ENCODE results near the gene KCNJ12. TPM values are rescaled to one million over a fixed set of nuclear protein-coding genes. Genes with fewer than 3 reads are reported as not detected.
A peak's percentile ranks its signal among the peaks of the same experiment; 100 is the strongest.
"Not testable (repeated sequence)": the region's sequence is repeated elsewhere in the genome, so short reads cannot be mapped to it uniquely, and the experiment has no call there.

The KCNJ12 gene
- total RNA-seq, 1 donor: 14.5 TPM

GRCh38 chr17:21404539-21404938, 28.4 kb downstream of the KCNJ12 start:
- DNase-seq (ENCODE audit: low read depth in 2 of 3, low spot score in 2 of 3): not testable (repeated sequence)

GRCh38 chr17:21404956-21405731, 29.0 kb downstream of the KCNJ12 start:
- peak in 1 of 3 donors; percentile 15 for DNase-seq (ENCODE audit: low read depth in 2 of 3, low spot score in 2 of 3)

- DNase-seq (ENCODE audit: low read depth in 2 of 3, low spot score in 2 of 3): not testable (repeated sequence)
These were observed 29.8 kb downstream of the KCNJ12 start for GRCh38 chr17:21405904-21406400.

- DNase-seq (ENCODE audit: low read depth in 2 of 3, low spot score in 2 of 3): not testable (repeated sequence)
These were observed 30.7 kb downstream of the KCNJ12 start for GRCh38 chr17:21406616-21407404.

- not testable (repeated sequence) for DNase-seq (ENCODE audit: low read depth in 2 of 3, low spot score in 2 of 3)
These were observed 31.6 kb downstream of the KCNJ12 start for GRCh38 chr17:21407752-21408151.

GRCh38 chr17:21408224-21408623, 32.1 kb downstream of the KCNJ12 start:
- not testable (repeated sequence) for DNase-seq (ENCODE audit: low read depth in 2 of 3, low spot score in 2 of 3)

- DNase-seq (ENCODE audit: low read depth in 2 of 3, low spot score in 2 of 3): not testable (repeated sequence)
These were observed 32.7 kb downstream of the KCNJ12 start for GRCh38 chr17:21408766-21409300.

GRCh38 chr17:21409388-21409787, 33.2 kb downstream of the KCNJ12 start:
- not testable (repeated sequence) for DNase-seq (ENCODE audit: low read depth in 2 of 3, low spot score in 2 of 3)

GRCh38 chr17:21409971-21410370, 33.8 kb downstream of the KCNJ12 start:
- DNase-seq (ENCODE audit: low read depth in 2 of 3, low spot score in 2 of 3): not testable (repeated sequence)

GRCh38 chr17:21410371-21410770, 34.2 kb downstream of the KCNJ12 start:
- not testable (repeated sequence) for DNase-seq (ENCODE audit: low read depth in 2 of 3, low spot score in 2 of 3)

GRCh38 chr17:21410906-21411678, 34.9 kb downstream of the KCNJ12 start:
- not testable (repeated sequence) for DNase-seq (ENCODE audit: low read depth in 2 of 3, low spot score in 2 of 3)

- not testable (repeated sequence) for DNase-seq (ENCODE audit: low read depth in 2 of 3, low spot score in 2 of 3)
These were observed 35.6 kb downstream of the KCNJ12 start for GRCh38 chr17:21411679-21412205.

- DNase-seq (ENCODE audit: low read depth in 2 of 3, low spot score in 2 of 3): not testable (repeated sequence)
These were observed 36.1 kb downstream of the KCNJ12 start for GRCh38 chr17:21412207-21412681.

GRCh38 chr17:21413570-21414279, 37.6 kb downstream of the KCNJ12 start:
- DNase-seq (ENCODE audit: low read depth in 2 of 3, low spot score in 2 of 3): not testable (repeated sequence)

- DNase-seq (ENCODE audit: low read depth in 2 of 3, low spot score in 2 of 3): not testable (repeated sequence)
These were observed 38.5 kb downstream of the KCNJ12 start for GRCh38 chr17:21414616-21415015.

- not testable (repeated sequence) for DNase-seq (ENCODE audit: low read depth in 2 of 3, low spot score in 2 of 3)
These were observed 39.2 kb downstream of the KCNJ12 start for GRCh38 chr17:21415166-21415990.

GRCh38 chr17:21416471-21416981, 40.4 kb downstream of the KCNJ12 start:
- not testable (repeated sequence) for DNase-seq (ENCODE audit: low read depth in 2 of 3, low spot score in 2 of 3)

- not testable (repeated sequence) for DNase-seq (ENCODE audit: low read depth in 2 of 3, low spot score in 2 of 3)
These were observed 41.2 kb downstream of the KCNJ12 start for GRCh38 chr17:21417349-21417748.

Data from hematopoietic multipotent progenitor cell (in vitro differentiated cells).